HG02840 (cell line): ENCODE measurements around the gene BATF.

Experiments used
- ATAC-seq: cut with Tn5 transposase; IDR thresholded peaks from one replicate; pipeline ENCODE4 v1.9.1; 2021; ENCODE audit warnings: mild to moderate bottlenecking, moderate library complexity, moderate number of reproducible peaks; ENCODE audit not compliant: unreplicated experiment, low FRiP score

BATF gene

DNA sequence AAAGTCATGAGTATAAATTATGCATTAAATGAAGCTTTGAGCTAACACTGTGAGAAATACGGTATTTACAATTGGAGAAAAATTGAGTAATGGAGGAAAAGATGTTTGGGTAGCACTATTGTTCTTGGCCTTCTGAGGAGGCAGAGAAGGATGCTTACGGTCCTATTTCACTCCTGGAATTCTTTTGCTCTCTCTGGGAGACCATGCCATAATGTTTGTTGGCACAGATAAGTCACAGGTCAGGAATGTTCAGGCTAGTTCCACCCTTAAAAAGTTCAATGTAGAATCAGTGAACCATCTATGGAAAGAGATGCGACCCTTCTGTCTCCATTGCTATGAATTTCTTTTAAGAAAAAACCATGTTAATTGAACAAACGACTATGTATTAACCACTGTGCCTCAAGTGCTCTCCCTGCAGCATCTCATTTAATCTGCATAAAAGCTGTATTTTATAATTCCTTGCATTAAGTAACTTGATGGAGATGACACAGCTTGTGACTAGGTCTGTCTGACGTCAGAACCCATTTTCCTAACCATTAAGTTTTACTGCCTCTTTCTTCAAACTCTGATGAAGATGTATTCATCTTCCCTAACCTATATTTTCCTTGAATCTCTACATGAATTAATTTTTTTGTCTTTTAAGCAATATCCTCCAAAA, 9.5 kb downstream of the BATF start:
- no peak for ATAC-seq

DNA sequence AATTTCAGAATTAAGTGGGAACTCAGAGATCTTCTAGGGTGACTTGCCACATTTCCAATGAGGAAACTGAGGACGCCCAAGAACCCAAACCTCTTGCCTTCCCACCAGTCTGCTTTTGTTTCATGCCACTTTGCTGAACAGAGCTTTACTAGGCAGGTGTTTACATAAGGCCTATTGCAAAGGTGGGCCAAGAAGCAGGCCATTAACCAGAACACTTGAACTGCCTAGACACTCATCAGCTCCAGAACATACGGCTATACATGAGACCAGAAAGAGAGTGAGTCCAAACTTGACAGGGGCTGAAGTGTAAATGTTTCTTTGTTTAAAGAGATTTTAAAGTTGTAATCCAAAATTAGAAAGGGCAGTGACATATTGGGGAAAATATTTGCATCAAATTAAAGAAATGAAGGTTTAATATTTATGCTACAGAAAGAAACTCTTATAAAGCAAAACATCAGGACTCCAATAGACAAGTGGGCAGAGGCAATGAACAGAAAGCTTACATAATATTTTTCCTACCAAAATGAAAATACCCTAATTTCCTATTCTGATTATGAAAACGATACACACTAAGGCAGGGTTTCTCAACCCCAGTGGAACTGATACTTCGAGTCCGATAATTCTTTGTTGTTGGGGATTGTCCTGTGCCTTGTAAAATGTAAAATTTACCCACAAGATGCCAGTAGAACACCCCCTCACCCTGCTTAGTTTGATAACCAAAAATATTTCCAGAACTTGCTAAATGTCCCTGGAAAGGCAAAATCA, 11.7 kb downstream of the BATF start:
- no peak for ATAC-seq

DNA sequence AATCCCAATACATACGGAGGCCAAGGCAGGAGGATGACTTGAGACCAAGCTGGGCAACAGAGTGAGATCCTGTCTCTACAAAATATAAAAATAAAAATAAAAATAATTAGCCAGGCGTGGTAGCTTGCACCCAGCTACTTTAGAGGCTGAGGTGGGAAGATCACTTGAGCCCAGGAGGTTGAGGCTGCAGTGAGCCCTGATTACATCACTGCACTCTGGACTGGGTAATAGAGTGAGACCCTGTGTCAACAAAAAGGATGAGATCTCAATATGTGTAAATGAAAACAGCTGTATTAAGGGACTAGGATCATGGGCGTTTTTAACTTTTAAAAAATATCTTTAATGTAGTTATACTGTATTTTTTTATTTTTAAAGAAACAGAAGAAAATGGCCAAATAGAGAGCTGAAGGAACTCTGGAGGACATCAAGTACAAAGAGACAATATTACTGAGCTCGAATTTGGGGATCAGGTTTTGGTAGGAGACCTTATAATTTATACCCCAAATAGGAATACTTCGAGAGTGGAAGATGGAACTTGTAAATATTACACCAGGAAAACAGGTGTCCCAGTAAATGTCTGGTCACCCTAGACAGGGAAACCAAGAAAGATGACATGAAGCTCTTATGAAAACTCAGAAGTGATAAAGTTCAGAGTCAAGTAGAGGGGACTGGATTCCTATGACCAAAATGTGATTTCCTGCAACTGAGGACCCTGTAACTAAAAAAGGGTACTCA, 13.1 kb downstream of the BATF start:
- ATAC-seq = no peak

DNA sequence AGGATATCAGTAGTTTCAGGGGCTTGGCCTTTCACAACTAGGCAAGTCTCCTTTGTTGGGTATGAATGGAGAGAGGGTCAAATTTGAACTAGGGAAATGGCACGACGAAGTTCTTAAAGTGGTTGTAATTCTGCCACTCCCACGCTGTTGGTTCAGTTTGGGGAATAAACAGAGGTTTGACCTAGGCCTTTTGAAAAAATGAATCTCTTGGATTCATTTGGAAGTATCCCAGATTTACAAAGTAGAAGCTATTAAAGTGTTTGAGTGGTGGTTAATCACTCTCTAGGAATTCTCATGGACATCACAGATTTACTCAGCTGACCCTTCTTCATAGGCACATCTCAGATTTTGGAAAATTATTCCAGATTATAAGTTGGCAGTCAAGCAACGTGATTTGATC, 14.8 kb downstream of the BATF start:
- no peak for ATAC-seq

DNA sequence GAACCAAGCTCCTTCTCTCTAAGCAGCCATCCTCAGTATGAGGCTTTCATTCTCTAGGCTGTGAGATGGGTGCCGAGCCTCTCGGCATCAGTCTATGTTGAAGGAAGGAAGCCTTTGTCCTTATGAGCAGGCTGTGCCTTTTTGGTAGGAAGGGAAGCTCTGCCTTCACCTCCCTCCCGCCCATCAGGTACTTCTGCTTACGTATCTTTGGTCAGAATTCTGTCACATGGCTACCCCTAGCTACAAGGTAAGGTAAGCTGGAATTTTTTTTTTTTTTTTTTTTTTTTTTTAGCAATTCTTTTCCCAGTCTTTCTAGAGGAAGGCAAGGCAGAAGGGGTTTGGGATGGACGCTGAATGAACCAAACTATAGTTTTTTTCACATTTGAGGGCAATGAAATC, 16.9 kb downstream of the BATF start:
- no peak for ATAC-seq

DNA sequence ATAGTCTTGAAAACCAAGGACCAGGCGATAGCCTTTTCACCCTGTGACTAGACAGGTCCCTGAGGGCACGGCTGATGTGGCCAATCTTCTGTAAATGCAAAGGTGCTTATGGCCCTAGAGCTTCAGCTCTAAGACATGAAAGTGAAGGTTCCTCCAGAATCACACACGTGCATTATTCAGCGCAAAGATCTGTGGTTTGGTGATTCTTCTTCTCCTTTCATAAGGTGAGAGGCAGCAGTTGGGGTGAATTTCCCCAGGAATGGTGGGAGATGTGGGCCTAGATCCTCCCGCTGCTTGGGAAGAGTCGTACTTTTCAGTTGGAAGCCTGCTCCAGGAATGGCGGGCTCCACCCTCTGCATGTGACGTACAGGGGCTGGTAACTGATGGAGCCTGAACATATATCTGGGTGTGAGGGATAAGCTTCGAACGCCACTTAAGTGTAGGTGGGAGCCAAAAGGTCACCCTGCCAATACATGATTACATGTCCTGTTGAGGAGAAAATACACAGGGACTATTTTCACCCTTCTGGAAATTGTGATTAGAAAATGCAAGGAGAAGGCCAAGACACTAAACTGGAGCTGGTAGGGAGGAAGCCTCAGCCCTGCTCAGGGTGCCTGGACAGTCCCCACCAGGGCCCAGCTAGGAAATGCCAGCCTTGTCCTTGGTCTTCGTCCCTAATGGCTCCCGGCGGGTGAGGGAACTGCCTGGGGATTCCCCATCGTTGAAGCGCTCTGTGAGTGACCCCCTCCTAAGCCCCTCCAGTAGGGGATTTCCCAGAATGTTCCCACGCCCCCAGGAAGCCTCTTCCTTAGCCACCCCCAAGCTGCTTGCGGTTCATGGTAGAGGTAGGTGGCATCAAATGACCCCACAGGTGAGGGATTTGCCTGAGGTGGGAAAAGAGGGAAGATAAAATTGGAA, 17.6 kb downstream of the BATF start:
- ATAC-seq = no peak

DNA sequence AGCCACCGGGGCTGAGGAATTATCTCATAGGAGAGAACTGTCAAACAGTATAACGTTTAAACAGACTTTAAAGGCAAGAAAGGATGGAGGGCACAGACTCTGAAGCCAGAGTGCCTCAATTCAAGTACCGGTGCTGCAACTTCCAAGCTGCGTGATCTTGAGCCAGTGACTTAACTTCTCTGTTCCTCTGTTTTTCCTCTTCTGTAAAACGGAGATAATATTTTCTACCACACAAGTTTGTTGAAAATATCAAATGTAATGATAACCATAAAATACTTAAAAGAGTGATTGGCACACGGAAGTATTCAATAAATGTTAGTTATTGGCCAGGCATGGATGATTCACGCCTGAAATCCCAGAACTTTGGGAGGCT, 18.2 kb downstream of the BATF start:
- no peak for ATAC-seq

DNA sequence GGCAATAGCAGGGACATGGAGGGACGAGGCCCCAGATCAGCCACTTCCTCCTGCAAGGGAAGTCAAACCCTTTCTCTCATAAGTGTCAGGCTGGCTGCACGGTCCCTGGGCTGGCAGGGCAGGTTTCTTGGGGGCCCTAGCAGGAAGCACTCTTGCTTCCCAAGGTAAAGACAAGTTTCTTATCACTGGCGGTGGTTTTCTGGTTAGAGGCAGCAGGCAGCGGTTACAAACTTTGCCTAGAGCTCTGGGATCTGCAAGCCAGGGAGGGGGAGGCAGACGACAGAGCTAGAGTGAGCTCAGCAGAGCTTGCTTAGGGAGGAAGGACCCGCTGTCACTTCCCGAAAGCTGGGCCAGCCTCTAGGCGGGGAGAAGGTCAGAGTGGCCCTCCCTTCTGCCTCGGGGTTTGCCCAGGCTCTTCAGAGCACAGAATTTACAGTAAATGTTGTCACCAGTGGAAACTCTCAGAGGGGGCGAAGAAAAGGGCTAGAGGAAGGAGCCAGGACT, 20.4 kb downstream of the BATF start:
- ATAC-seq = peak; percentile 52

DNA sequence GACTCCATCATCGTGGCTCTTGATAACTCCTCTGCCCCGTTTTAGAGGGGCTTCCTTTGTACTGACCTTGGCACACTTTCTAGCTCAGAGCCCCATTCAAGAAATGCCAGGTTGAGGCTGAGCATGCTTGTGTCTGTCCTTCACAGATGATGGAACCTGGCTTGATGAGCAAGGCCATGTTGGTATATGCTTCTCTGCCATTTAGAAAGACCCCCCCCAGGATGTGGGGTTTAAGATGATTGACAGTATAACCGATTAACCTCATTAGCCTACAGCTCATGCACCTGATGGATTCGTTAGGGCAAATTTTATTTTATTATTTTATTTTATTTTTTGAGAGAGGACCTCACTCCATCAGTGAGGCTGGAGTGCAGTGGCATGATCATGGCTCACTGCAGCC, 21.0 kb downstream of the BATF start:
- peak; percentile 1 for ATAC-seq

DNA sequence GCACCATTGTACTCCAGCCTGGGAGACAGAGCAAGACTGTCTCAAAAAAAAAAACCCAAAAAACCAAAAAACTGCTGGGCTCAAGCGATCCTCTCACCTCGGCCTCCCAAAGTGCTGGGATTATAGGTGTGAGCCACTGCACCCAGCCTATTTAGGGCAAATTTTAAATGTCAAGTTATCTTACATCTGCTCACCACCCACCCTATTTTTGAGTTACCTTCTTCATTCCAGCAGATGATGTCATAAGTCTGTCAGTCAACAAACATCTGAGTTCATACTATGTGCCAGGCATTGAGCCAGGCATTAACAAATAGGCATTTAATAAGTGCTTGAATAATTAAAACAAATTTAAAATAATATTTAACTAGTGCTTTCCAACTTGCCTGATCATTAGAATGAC, 21.5 kb downstream of the BATF start:
- ATAC-seq = no peak

DNA sequence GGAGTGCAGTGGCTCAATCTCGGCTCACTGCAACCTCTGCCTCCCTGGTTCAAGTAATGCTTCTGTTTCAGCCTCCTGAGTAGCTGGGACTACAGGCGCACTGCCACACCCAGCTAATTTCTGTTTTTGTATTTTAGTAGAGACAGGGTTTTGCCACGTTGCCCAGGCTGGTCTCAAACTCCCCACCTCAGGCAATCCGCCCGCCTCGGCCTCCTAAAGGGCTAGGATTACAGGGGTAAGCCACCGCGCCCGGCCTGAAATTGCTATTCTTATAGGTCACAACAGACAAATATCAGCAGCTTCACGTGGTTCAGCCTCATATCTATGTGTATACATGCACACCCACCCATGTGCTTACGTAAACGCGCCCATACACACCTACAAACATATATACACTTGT, 23.6 kb downstream of the BATF start:
- no peak for ATAC-seq

DNA sequence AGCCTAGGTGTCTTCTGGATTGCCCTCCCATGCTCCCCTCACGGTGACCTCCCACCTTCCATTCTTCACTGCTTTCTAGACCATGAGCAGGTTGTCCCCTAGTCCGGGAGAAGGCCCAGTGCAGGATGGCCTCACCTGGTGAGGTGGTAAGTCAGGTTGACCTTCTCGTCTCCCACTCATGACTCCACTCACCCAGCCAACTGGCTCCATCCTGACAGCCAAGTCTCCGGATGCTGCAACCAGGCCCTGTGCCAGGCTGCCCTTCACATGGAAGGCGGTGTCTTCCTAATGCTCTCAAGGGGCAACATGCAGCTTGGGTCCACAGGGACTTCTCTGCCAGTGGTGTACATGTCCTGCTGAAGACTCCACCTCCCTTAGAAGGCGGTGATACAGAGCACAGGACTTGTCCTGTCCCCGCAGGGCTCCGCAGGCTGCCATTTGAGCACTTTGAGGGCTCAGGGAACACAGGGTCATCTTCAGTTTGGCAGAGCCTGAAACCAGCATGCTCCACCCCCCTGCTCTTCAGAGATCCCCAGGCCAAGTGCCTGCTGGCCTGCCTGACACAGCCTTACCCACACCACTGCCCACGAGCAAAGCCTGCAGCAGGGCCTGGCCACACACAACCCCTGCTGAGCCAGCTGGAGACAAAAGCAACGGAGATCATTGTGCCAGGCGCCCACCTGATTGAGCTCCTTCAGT, 25.4 kb downstream of the BATF start:
- ATAC-seq = no peak

DNA sequence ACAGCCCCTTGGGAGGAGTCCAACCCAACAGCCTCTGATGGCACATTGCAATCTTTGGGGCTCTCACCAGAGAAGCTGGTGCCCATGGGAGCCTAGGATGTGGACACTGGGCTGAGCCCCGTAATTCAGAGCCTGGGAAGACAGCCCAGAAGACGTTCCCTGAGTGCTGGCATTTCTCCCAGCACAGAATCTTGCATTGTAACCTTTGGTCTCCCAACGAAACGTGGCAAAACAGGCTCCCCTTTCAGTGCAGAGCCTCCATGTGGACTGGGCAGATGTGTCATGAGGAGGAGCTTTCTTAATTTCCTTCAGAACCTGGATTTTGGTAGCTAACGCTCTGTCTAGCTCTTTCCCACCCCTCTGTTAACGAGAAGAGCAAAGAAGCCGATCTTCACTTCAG, 26.3 kb downstream of the BATF start:
- ATAC-seq = no peak

DNA sequence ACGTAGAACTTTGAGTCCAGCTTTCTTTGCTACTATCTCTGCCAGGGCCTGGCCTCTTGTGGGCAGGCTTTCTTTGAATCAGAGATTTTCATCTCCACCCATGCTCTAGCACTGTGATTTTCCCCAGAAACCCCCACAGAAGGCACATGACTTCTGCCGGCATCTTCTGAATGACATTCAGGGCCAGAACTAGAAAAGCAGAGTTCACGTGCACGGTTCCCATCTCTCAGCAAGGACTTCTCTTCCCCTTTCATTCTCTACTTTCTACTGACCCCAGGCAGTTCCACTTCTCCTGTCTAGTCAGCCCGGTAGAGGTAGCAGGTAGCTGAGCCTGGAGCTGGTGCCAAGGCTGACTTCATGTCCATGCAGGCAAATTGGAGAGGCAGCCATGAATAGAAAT, 26.9 kb downstream of the BATF start:
- no peak for ATAC-seq

DNA sequence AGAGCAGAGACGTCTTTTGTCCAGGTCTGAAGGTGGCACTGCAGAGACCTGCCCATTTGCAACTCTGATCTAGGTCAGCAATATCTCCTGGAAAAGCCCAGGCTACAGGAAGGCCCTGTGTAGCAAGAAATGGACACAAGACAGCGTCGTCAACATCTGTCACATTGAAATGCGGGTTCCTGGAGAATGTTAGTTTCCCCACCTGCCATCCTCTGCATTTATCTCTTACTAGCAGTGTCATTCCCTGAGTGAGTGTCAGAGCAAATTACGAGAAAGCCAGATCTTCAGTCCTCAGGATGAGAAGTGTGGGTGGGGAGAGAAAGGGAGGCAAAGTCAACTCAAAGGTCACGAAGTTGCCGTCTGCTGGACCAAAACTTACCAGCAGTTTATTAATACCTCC, 28.8 kb downstream of the BATF start:
- no peak for ATAC-seq

DNA sequence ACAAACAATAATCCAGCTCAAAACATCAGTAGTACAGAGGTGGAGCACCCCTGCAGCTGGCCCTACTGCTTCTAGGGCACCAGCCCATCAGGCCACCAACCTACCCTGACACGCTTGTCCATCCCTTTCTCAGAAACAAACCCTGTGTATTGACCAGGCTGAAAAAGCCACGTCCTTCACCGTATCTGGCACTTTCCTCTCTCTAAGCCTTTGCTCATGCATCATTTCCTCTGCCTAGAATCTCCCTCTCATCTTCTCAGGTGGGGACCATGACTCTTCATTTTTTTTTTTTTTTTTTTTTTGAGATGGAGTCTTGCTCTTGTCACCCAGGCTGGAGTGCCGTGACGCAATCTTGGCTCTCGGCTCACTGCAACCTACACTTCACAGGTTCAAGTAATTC, 30.9 kb downstream of the BATF start:
- ATAC-seq = no peak

DNA sequence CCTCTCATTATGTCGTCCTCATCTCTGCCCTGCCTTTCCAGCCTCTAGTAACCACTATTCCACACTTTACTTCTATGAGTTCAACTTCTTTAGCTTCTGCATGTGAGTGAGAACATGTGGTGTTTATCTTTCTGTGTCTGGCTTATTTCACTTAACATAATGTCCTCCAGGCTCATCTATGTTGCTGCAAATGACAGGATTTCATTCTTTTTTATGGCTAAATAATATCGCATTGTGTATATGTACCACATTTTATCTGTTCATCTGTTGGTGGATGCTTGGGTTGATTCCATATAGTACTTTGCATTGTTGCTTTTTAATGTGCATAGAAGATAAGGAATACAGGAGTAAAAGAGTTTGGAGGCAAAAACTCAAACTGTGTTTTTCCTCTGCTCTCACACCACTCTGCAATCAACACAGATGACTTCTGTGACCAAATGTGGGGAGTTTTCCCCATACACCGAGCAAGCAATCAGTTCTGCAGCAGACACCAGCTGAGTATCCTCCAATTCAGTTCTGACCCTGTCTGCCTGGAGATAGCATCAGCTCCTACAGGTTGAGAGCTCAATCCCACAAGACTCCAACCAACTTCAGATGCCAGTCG, 31.6 kb downstream of the BATF start:
- ATAC-seq = no peak

DNA sequence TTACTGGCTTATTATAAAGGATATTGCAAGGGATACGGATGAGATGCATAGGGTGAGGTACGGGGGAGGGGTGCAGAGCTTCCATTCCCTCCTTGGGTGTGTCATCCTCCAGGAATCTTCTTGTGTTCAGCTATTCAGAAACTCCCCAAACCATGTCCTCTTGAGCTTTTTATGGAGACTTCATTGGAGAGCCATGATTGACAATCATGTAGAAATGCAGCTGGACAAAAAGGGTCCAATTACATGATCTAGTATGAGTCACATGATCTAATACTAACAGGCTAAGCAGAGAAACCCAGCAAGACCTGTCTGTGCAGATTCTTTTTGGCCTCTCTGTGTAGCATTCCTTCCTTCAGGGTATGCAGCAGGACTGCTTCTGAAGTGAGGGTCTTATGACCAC, 32.2 kb downstream of the BATF start:
- ATAC-seq = no peak

DNA sequence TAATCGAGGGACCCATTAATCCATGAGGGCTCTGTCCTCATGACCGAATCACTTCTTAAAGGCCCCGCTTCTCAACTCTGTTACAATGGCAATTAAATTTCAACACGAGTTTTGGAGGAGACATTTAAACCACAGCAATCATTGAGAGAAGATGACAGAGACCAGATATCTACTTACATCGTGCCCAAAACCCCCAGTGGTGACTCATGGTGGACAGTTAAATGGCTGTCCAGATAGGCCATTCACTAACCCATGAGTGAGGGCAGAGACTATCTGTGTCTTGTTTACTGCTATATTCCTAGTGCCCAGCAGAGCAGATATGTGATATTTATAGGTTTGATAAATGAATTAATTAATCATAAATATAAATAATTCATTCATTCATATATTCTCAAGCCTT, 36.2 kb downstream of the BATF start:
- no peak for ATAC-seq

DNA sequence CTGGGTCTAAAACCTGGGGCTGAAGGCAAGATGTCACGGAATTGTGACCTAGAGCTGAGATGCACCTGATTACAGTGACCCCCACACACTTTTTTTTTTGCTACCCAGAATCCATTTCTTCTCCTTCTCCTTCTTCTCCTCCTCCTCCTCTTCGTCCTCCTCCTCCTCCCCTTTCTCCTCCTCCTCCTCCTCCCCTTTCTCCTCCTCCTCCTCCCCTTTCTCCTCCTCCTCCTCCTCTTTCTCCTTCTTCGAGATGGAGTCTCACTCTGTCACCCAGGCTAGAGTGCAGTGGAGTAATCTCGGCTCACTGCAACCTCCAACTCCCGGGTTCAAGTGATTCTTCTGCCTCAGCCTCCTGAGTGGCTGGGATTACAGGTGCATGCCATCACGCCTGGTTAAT, 36.8 kb downstream of the BATF start:
- ATAC-seq = no peak
